ENCODE results near the gene AIDA. TPM values are rescaled to one million over a fixed set of nuclear protein-coding genes. Genes with fewer than 3 reads are reported as not detected.
"Not testable (repeated sequence)": the region's sequence is repeated elsewhere in the genome, so short reads cannot be mapped to it uniquely, and the experiment has no call there.

AIDA gene
- total RNA-seq, 1 experiment from 2014 or later: 25.5 TPM

DNA sequence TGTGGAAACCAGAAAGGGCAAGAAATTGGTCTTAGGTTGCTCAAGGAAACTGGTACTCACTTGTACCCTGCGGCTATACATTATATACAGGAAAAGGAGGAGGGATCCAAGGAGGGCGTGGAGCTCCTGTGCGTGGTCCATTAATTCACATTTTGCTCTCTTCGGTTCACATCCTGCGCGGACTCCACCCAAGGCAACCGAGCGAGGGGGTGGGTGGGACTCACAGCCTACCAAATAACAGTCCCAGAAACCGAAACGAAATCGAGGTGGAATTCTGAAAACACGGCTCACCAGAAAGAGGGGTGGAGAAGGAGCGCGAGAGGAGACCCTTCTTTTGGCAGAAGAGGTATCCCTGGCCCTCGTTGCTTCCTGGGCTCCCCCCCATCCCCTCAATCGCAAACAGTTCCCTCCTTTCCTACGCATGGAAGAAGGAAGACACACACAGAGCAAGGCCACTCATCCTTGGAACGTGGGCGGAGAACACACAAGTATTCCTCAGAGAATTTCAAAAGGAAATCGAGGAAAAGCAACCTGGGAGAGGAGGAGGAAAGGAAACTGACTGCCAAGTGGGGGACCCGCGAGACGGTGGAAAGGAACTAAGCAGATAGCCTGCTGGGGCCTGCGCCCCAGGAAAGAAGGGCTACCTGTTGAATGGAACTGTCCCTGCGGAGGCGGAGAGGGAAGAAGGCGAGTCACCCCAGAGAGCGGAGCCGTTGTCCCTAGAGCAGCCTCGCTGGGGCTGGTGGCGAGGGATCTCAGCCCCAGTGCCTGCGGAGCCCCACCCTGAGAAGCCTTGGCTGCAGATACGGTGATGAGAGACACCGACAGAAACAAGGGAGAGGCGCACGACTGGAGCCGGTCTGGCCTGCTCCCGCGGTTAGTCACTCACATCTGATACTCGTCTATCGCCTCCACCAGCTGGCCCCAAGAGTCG is 705 bp downstream of the AIDA start:
- DNase-seq (ENCODE audit: low spot score): peak; percentile 52

GRCh38 chr1:222709700-222710153 is 2.6 kb downstream of the AIDA start:
- no peak for DNase-seq (ENCODE audit: low spot score)

- DNase-seq (ENCODE audit: low spot score): no peak
Measured at GRCh38 chr1:222706815-222707214, 5.5 kb downstream of the AIDA start.

DNA sequence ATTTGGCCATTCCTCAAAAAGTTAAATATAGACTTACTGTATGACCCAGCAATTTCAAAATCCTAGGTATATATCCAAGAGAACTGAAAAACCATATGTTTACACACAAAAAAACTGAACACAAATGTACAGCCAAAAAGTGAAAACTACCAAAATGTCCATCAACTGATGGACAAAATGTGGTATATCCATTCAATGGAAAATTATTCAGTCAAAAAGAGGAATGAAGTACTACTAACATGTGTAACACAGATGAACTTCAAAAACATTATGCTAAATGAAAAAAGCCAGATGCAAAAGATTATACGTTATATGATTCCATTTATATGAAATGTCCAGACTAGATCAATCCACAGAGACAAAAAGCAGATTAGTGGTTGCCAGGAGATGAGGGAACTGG is 8.0 kb downstream of the AIDA start:
- DNase-seq (ENCODE audit: low spot score): no peak

DNA sequence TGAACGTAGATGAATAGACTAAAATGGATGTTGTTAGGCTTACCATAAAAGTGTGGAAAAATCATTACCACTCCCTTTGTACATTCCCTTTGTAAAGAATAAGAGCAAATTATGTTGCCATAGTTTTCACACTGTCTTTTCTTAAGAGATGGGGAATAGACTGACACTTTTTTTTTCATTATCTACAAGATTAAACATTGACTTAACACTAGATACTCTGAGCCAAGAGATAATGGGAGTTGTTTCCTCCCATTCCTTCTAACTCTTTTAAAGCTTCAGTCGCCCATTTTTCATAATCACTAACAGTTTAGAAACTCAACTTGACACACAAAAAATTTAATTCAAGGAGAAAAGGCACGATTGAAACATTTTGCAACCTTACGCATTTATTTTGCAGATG is 10.1 kb downstream of the AIDA start:
- no peak for DNase-seq (ENCODE audit: low spot score)

DNA sequence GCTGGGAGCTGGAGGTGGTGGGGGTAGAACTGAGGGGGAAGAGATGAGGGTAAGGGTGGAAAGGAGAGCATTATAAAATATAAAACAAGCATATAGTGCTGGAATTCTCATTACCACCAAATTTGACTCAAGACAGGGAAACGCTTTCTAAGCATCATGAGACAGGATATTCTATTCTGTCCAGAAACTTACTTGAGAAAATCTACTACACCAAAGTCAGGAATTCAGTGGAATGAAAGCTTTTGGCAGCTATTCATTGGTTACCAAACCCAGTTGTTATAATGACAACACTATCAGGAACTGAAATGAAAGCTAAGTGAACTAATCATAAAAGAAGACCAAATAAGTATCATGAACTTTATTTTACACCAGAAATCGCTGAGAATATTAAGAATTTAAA is 14.5 kb downstream of the AIDA start:
- DNase-seq (ENCODE audit: low spot score): no peak

DNA sequence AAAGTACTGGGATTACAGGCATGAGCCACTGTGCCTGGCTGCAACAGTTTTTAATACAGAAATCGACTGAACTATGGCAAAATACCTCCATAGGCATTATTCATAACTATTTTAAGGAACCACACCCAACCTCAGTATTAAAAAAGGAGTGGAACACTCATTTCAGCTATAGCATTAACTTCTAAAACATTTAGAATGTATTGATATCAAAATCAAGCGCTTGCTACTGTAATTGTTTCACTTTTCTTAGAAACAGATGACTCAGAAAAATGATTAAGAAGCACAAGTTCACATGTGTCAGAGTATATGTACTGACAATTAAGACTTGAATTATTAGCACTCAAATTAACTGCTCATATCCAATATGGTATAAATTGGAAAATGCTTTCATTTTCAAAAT is 15.1 kb downstream of the AIDA start:
- no peak for DNase-seq (ENCODE audit: low spot score)

DNA sequence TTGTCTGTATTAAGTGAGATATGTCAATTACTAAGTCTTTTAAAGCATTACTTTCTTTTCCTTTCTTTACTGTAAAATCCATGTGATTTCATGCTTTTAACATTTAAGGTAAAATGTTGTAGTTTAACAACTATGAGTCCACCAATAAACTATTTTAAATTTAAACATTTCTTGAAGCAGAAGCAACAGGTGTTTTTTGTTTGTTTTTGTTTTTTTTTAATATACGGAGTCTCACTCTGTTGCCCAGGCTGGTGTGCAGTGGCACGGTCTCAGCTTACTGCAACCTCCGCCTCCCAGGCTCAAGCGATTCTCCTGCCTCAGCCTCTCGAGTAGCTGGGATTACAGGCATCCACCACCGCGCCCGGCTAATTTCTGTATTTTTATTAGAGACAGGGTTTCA is 15.6 kb downstream of the AIDA start:
- no peak for DNase-seq (ENCODE audit: low spot score)

- no peak for DNase-seq (ENCODE audit: low spot score)
Measured at GRCh38 chr1:222694927-222695326, 17.4 kb downstream of the AIDA start.

- no peak for DNase-seq (ENCODE audit: low spot score)
Measured at GRCh38 chr1:222691016-222691415, 21.3 kb downstream of the AIDA start.

DNA sequence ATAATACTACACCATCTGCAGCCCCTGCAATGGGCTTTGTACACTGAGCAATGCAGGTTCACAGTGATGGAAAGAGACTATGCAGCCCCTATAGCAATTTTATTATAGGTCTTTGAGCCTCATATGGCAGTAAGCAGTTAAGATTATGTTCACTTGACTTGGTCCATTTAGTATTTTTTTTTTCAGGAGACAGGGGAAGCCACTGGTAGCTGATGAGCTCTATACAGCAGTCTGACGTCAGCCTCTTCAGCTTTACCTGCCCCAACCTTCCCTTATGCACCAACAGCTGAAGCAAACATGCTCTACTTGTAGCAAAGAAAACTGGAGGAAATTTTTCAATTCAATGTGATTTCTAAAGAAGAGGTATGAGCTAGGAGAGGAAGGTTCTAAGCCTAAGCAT is 32.2 kb downstream of the AIDA start:
- no peak for DNase-seq (ENCODE audit: low spot score)

- no peak for DNase-seq (ENCODE audit: low spot score)
Measured at GRCh38 chr1:222670110-222670509, 42.2 kb downstream of the AIDA start.

DNA sequence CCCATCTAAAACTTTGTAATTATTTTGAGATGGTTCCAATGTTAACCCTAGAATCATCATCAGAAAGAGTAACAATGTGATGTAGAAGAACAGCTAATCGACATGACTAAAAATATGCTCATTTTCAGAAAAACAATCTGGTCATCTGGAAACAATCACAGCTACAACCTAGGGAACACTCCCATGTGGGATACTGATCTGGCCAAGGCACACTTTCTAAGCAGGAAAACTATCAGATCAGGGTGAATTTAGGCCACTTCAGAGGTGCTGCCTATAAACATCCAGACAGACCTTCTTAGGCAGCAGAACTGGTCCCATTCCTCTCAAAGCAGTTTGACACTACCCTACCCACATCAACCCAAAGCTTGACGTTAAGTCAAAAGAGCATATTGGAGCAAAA is 43.2 kb downstream of the AIDA start:
- not testable (repeated sequence) for DNase-seq (ENCODE audit: low spot score)

DNA sequence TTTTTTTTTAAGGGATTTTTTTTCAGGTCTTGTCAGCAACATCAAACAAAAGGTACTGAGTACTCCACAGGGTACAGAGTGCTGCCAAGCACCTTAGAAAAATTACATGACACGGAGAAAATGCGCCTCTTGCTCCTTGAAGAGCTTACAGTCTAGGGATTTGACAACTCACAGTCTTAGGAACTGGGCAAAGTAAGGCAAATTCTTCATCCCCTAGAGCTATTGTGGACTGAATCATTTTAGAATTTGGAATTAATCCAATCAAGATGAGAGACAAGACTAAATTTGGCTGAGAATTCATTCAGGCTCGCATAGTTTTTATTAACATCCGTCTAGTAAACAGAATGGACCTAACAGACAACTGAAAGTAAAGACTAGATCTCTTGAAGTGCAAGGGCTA is 44.1 kb downstream of the AIDA start:
- DNase-seq (ENCODE audit: low spot score): not testable (repeated sequence)

DNA sequence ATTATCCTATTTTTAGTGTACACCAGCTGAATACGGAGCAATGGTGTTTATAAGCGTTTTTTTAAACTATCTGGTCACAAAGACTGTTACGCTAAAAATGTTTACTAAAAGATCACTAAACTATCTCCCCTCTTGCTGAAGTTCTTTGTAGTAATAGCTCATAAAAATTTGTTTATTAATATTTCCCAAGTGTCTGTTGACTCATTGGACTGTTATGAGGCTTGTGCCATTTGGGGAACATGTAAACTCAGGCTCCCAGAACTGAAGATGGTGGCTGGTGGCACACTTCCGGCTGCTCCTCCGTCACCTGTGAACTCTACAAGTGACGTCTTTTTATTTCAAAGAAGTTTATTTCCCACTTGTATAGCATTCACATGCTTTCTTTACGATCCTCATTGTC is 46.3 kb downstream of the AIDA start:
- no peak for DNase-seq (ENCODE audit: low spot score)

DNA sequence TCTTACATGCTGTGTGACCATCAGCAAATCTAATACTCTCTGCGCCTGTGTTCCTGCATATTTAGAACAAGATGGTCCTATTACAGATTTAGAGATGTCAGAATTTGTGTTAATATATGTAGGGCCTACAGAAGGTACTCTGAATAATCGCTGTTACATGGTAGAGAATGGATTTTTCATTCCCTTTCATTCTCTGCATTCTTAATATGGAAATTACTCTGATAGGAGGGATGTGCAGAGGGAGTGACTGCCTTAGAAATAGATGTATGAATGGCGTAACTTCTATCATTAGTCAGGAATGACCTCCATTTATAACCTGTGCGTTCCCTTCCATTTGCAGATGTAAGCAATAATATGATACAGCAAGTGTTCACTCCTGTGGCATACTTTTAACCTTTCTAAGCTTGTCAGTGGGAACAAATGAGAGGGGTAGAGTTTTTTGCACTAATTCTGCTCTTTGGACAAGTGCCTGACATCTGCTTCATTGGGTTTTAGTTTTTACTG is 48.8 kb downstream of the AIDA start:
- DNase-seq (ENCODE audit: low spot score): no peak

DNA sequence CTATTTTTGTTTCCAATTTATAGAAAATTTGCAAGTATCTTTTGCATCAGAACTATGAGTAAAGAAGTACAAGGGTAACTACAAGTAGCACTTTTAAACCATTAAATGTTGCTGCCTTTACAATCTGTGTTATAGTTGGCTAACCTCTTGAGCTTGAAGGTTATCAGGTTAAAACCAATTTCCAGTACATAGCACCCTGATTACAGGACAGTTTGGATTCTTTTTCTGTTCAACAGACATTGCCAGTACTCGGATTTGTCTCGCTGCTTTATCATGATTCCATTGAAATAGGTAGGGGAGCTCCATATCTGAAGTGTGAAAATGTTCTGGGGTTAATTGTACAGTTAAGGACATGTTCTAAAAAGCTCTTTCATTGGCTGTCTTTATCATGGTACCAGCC is 54.4 kb downstream of the AIDA start:
- DNase-seq (ENCODE audit: low spot score): no peak

- no peak for DNase-seq (ENCODE audit: low spot score)
Measured at GRCh38 chr1:222656391-222657155, 55.7 kb downstream of the AIDA start.

DNA sequence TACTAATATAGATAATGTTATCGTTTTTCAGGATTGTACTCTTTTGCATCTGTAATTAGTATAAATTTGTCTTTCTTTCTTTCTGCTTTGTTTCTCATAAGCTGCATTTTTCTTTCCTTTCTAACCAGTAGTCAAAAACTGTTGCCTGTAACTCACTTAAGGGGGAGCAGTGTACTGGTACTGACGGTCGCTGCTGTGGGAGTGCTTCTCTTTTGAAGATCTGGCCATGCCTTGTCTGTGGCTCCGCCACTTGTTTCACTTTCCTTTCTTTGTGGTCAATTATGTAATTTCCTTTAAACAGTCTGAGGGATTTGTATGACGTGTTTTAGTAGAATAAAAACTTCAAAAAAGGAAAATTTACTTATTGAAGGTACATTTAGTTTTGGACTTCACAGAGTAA is 57.4 kb downstream of the AIDA start:
- peak; percentile 60 for DNase-seq (ENCODE audit: low spot score)

- DNase-seq (ENCODE audit: low spot score): no peak
Measured at GRCh38 chr1:222653178-222653827, 59.0 kb downstream of the AIDA start.

- no peak for DNase-seq (ENCODE audit: low spot score)
Measured at GRCh38 chr1:222652676-222653075, 59.6 kb downstream of the AIDA start.

DNA sequence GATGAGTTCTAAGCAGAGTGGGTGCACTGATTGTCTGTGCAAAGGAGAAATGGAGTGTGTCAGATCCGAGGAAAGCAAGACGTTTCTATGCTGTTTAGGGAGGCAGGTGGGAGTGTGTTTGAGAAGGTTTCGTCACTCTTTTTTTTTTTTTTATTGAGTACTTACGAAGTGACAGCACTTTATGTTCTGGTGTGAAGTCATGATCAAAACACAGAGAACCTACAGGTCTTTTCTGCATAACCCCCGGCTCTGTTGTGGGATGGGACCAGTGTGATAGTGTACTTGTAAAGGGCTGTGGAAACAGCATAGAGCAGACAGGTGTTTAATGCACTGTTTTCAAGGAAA is 67.7 kb downstream of the AIDA start:
- DNase-seq (ENCODE audit: low spot score): no peak

All from H4 (cell line).